Immature natural killer cell (primary cell): Measurements from ENCODE around the gene COQ8B. TPM values are rescaled to one million over a fixed set of nuclear protein-coding genes. Genes with fewer than 3 reads are reported as not detected.

ENCODE experiments used
- DNase-seq, 3 donors: peaks; one replicate each; pipeline ENCODE4 v3.0.0; 2022; ENCODE audit warnings: mixed read lengths in 1 of 3
- H3K27ac Mint-ChIP-seq, 6 donors: one replicate each; pipeline ENCODE4 v1.8.0; 2020; ENCODE audit warnings: mixed read lengths in 6 of 6, mild to moderate bottlenecking in 5 of 6, inconsistent platforms in 4 of 6, moderate library complexity in 3 of 6
- H3K27me3 Mint-ChIP-seq, 3 donors: one replicate each; pipeline ENCODE4 v1.8.0; 2020 to 2021; ENCODE audit warnings: low read depth in 3 of 3, mild to moderate bottlenecking in 3 of 3, mixed read lengths in 3 of 3, moderate library complexity in 3 of 3, inconsistent platforms in 1 of 3
- H3K36me3 Mint-ChIP-seq, 3 donors: one replicate each; pipeline ENCODE4 v1.8.0; 2020; ENCODE audit warnings: mixed read lengths in 3 of 3, inconsistent platforms in 2 of 3, mild to moderate bottlenecking in 2 of 3
- H3K4me1 Mint-ChIP-seq, 2 donors: one replicate each; pipeline ENCODE4 v1.8.0; 2020; ENCODE audit warnings: inconsistent platforms in 2 of 2, mild to moderate bottlenecking in 2 of 2, mixed read lengths in 2 of 2, moderate library complexity in 1 of 2
- H3K4me3 Mint-ChIP-seq, 5 donors: one replicate each; pipeline ENCODE4 v1.8.0; 2020; ENCODE audit warnings: mild to moderate bottlenecking in 5 of 5, mixed read lengths in 5 of 5, inconsistent platforms in 3 of 5, moderate library complexity in 3 of 5
- H3K9me3 Mint-ChIP-seq, 6 donors: one replicate each; pipeline ENCODE4 v1.8.0; 2020; ENCODE audit warnings: mild to moderate bottlenecking in 6 of 6, mixed read lengths in 6 of 6, inconsistent platforms in 4 of 6, moderate library complexity in 3 of 6
- polyA plus RNA-seq, 3 donors: library from polyadenylated mRNA; unstranded; fragments of 300-500 nt; fragmentation: Illumina TruSeq; gene quantifications; one replicate each; pipeline ENCODE4 v1.2.3, GENCODE V29; 2021

Gene COQ8B
- polyA plus RNA-seq, 3 donors from 2014 or later: 18.3 to 23.5 (median 20.8) TPM

GRCh38 chr19:40750874-40751537 lies 34.3 kb upstream of the COQ8B start, which contains the start of gene SNRPA:
Gene SNRPA (plus strand): TSS chr19:40751203. CDS start chr19:40751409, 206 bp downstream.
- peaks cover 52 to 57% of the 10 kb centered on the region in 2 donors for H3K4me1 Mint-ChIP-seq

GRCh38 chr19:40750058-40750873 lies 33.6 kb upstream of the COQ8B start, which contains the start of gene ACTMAP:
Gene ACTMAP (minus strand): TSS chr19:40750477. CDS start chr19:40749803, 674 bp downstream.
- Mint-ChIP-seq H3K9me3 (no peaks in the 10 kb centered on the region), H3K27ac (peak within 1 kb of the TSS; percentile 93 to 98 (median 96)), H3K27me3 (peaks cover 11 to 17% (median 14%) of the 10 kb centered on the region in 3 donors), H3K4me3 (peak within 1 kb of the TSS; percentile 93 to 99 (median 96)), H3K36me3 (peaks cover 0 to 4% (median 0%) of the 10 kb centered on the region in 3 donors), H3K4me1 (peaks cover 45 to 49% of the 10 kb centered on the region in 2 donors)
- DNase-seq: peak; percentile 100

More at GRCh38 chr19:40750874-40751537, 34.3 kb upstream of the COQ8B start, which contains the start of gene SNRPA:
- peak; percentile 98 to 99 (median 98) for DNase-seq
- Mint-ChIP-seq H3K27ac (peak within 1 kb of the TSS; percentile 93 to 98 (median 96)), H3K27me3 (peaks cover 11 to 17% (median 14%) of the 10 kb centered on the region in 3 donors), H3K9me3 (no peaks in the 10 kb centered on the region), H3K36me3 (peaks cover 0 to 7% (median 0%) of the 10 kb centered on the region in 3 donors), H3K4me3 (peak within 1 kb of the TSS; percentile 93 to 99 (median 96))

- no peaks in the 10 kb centered on the region for H3K9me3 Mint-ChIP-seq
- H3K27ac Mint-ChIP-seq: no peak overlapping the region
- H3K4me3 Mint-ChIP-seq: no peak overlapping the region
- H3K27me3 Mint-ChIP-seq: peaks cover 11 to 17% (median 12%) of the 10 kb centered on the region in 3 donors
- H3K4me1 Mint-ChIP-seq: peaks cover 27 to 32% of the 10 kb centered on the region in 2 donors
- peaks cover 0 to under 1% (median 0%) of the 10 kb centered on the region in 3 donors for H3K36me3 Mint-ChIP-seq
- no peak for DNase-seq
Measured at GRCh38 chr19:40747536-40747935, 30.9 kb upstream of the COQ8B start.

- peaks cover 2 to 6% (median 4%) of the 10 kb centered on the region in 3 donors for H3K27me3 Mint-ChIP-seq
- peaks cover 10 to 15% of the 10 kb centered on the region in 2 donors for H3K4me1 Mint-ChIP-seq
- H3K27ac Mint-ChIP-seq: no peak overlapping the region
- H3K36me3 Mint-ChIP-seq: no peaks in the 10 kb centered on the region
- no peak for DNase-seq
- no peak overlapping the region for H3K4me3 Mint-ChIP-seq
- no peaks in the 10 kb centered on the region for H3K9me3 Mint-ChIP-seq
Measured at GRCh38 chr19:40745402-40745780, 28.7 kb upstream of the COQ8B start.

- Mint-ChIP-seq H3K9me3 (no peaks in the 10 kb centered on the region), H3K4me3 (no peak overlapping the region), H3K27ac (no peak overlapping the region), H3K27me3 (peaks cover 0 to 2% (median 0%) of the 10 kb centered on the region in 3 donors), H3K4me1 (peaks cover 4 to 9% of the 10 kb centered on the region in 2 donors), H3K36me3 (no peaks in the 10 kb centered on the region)
- DNase-seq: no peak
Measured at GRCh38 chr19:40744554-40745401, 28.1 kb upstream of the COQ8B start.

GRCh38 chr19:40743926-40744325 lies 27.2 kb upstream of the COQ8B start:
- Mint-ChIP-seq H3K4me3 (no peak overlapping the region), H3K9me3 (no peaks in the 10 kb centered on the region), H3K36me3 (peaks cover under 1 to 2% (median 1%) of the 10 kb centered on the region in 3 donors), H3K27ac (no peak overlapping the region), H3K27me3 (peaks cover 0 to 2% (median 0%) of the 10 kb centered on the region in 3 donors), H3K4me1 (peaks cover 0 to 1% of the 10 kb centered on the region in 2 donors)
- no peak for DNase-seq

GRCh38 chr19:40742886-40743285 lies 26.2 kb upstream of the COQ8B start:
- H3K4me1 Mint-ChIP-seq: no peaks in the 10 kb centered on the region
- peaks cover 3 to 5% (median 5%) of the 10 kb centered on the region in 3 donors for H3K36me3 Mint-ChIP-seq
- H3K4me3 Mint-ChIP-seq: no peak overlapping the region
- no peaks in the 10 kb centered on the region for H3K27me3 Mint-ChIP-seq
- DNase-seq: no peak
- no peaks in the 10 kb centered on the region for H3K9me3 Mint-ChIP-seq
- no peak overlapping the region for H3K27ac Mint-ChIP-seq

GRCh38 chr19:40742477-40742876 lies 25.8 kb upstream of the COQ8B start:
- Mint-ChIP-seq H3K27ac (no peak overlapping the region), H3K9me3 (no peaks in the 10 kb centered on the region), H3K4me3 (no peak overlapping the region), H3K4me1 (no peaks in the 10 kb centered on the region), H3K36me3 (peaks cover 3 to 7% (median 5%) of the 10 kb centered on the region in 3 donors), H3K27me3 (no peaks in the 10 kb centered on the region)
- DNase-seq: no peak

GRCh38 chr19:40741527-40742390 lies 25.1 kb upstream of the COQ8B start:
- no peak overlapping the region for H3K4me3 Mint-ChIP-seq
- H3K27me3 Mint-ChIP-seq: no peaks in the 10 kb centered on the region
- H3K27ac Mint-ChIP-seq: no peak overlapping the region

GRCh38 chr19:40740747-40741146 lies 24.1 kb upstream of the COQ8B start:
- Mint-ChIP-seq H3K9me3 (no peaks in the 10 kb centered on the region), H3K4me3 (no peak overlapping the region)

More at GRCh38 chr19:40741527-40742390, 25.1 kb upstream of the COQ8B start:
- H3K36me3 Mint-ChIP-seq: peaks cover 3 to 12% (median 5%) of the 10 kb centered on the region in 3 donors
- no peaks in the 10 kb centered on the region for H3K4me1 Mint-ChIP-seq
- no peaks in the 10 kb centered on the region for H3K9me3 Mint-ChIP-seq
- DNase-seq: no peak

GRCh38 chr19:40739871-40740703 lies 23.4 kb upstream of the COQ8B start:
- Mint-ChIP-seq H3K27me3 (no peaks in the 10 kb centered on the region), H3K4me1 (no peaks in the 10 kb centered on the region)

More at GRCh38 chr19:40740747-40741146, 24.1 kb upstream of the COQ8B start:
- Mint-ChIP-seq H3K4me1 (no peaks in the 10 kb centered on the region), H3K36me3 (peaks cover 3 to 13% (median 5%) of the 10 kb centered on the region in 3 donors), H3K27ac (peak overlapping the region in 1 of 6 donors; percentile 50), H3K27me3 (no peaks in the 10 kb centered on the region)
- no peak for DNase-seq

More at GRCh38 chr19:40739871-40740703, 23.4 kb upstream of the COQ8B start:
- H3K4me3 Mint-ChIP-seq: no peak overlapping the region
- H3K27ac Mint-ChIP-seq: peak overlapping the region in 1 of 6 donors; percentile 50
- peaks cover 9 to 19% (median 11%) of the 10 kb centered on the region in 3 donors for H3K36me3 Mint-ChIP-seq
- H3K9me3 Mint-ChIP-seq: no peaks in the 10 kb centered on the region
- no peak for DNase-seq
